Duodenal mucosa (tissue), 2 donors: Measurements from ENCODE around the gene PER1.
"Not testable (repeated sequence)": the region's sequence is repeated elsewhere in the genome, so short reads cannot be mapped to it uniquely, and the experiment has no call there.

Experiments used
- H3K27ac ChIP-seq: one replicate; pipeline ENCODE4 v1.7.0; 2013; ENCODE audit warnings: low read depth, low read length
- H3K27me3 ChIP-seq, 2 donors: one replicate each; pipeline ENCODE4 v1.7.0; 2013; ENCODE audit warnings: low read length in 2 of 2, control low read depth in 1 of 2; ENCODE audit not compliant: insufficient read depth in 2 of 2, control insufficient read depth in 1 of 2
- H3K36me3 ChIP-seq, 2 donors: one replicate each; pipeline ENCODE4 v1.7.0; 2013; ENCODE audit warnings: low read length in 2 of 2, control low read depth in 1 of 2; ENCODE audit not compliant: insufficient read depth in 2 of 2, control insufficient read depth in 1 of 2
- H3K4me1 ChIP-seq, 2 donors: one replicate each; pipeline ENCODE4 v1.7.0; 2013; ENCODE audit warnings: low read length in 2 of 2, control low read depth in 1 of 2; ENCODE audit not compliant: insufficient read depth in 2 of 2, control insufficient read depth in 1 of 2
- H3K4me3 ChIP-seq, 2 donors: one replicate each; pipeline ENCODE4 v1.7.0; 2013; ENCODE audit warnings: low read length in 2 of 2, low read depth in 1 of 2
- H3K9ac ChIP-seq, 2 donors: one replicate each; pipeline ENCODE4 v1.7.0; 2013; ENCODE audit warnings: low read length in 2 of 2, low read depth in 1 of 2
- H3K9me3 ChIP-seq, 2 donors: one replicate each; pipeline ENCODE4 v1.7.0; 2013; ENCODE audit warnings: low read length in 2 of 2, control low read depth in 1 of 2; ENCODE audit not compliant: control insufficient read depth in 1 of 2

Gene PER1

DNA sequence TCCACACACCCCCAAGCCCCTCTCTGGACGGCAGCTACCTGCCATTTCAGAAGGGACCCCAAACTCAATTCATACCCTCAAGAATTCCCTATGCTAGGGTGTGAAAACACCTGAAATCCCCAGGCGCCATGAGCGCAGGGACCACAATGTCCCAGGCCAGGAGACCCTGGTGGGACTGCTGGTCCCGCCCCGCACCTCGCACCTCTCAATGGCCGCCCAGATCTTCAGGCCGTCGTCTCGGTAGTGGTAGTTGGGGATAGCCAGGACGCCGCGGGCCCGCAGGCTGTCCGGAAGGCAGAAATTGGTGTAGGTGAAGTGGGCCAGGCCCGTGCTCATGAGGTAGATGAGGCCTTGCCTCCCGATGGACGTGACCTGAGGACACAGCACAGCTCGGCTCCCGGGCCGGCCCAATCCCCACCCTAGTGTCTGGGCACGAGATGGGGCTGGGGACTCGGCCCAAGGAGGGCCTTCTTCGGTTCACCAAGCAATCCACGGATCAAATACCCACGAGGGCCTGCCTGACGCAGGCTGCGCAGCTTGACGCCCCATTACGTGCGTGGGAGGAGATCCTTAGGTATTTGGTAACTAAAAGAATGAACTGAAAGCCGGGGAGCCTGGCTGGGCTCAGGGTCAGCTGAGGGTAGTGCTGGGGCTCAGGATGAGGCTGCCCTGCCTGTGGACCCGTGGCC lies 43.1 kb downstream of the PER1 start:
- H3K9ac ChIP-seq, result no peak overlapping the region
- no peaks in the 10 kb centered on the region for H3K36me3 ChIP-seq
- no peak overlapping the region for H3K4me3 ChIP-seq
- H3K4me1 ChIP-seq, result peaks cover 5 to 10% of the 10 kb centered on the region in 2 donors
- peaks cover 36 to 39% of the 10 kb centered on the region in 2 donors for H3K27me3 ChIP-seq
- no peaks in the 10 kb centered on the region for H3K9me3 ChIP-seq
- no peak overlapping the region for H3K27ac ChIP-seq

- not testable (repeated sequence) for H3K4me3 ChIP-seq, H3K36me3 ChIP-seq, H3K27ac ChIP-seq, H3K9me3 ChIP-seq, H3K9ac ChIP-seq
- Histone ChIP-seq H3K4me1 (peaks cover 5 to 10% of the 10 kb centered on the region in 2 donors), H3K27me3 (peaks cover 20 to 25% of the 10 kb centered on the region in 2 donors)
Observed at GRCh38 chr17:8106980-8107379, 45.2 kb downstream of the PER1 start.

- Histone ChIP-seq H3K9ac (no peak overlapping the region), H3K4me1 (peaks cover 5 to 10% of the 10 kb centered on the region in 2 donors), H3K4me3 (no peak overlapping the region), H3K27ac (no peak overlapping the region), H3K36me3 (no peaks in the 10 kb centered on the region), H3K27me3 (peaks cover 15 to 19% of the 10 kb centered on the region in 2 donors), H3K9me3 (no peaks in the 10 kb centered on the region)
Observed at GRCh38 chr17:8105957-8106398, 46.2 kb downstream of the PER1 start.

- H3K4me3 ChIP-seq, result no peak overlapping the region
- no peak overlapping the region for H3K9ac ChIP-seq
- no peaks in the 10 kb centered on the region for H3K9me3 ChIP-seq
- H3K4me1 ChIP-seq, result peaks cover 3% of the 10 kb centered on the region in 2 donors
- H3K36me3 ChIP-seq, result no peaks in the 10 kb centered on the region
- peaks cover 8 to 12% of the 10 kb centered on the region in 2 donors for H3K27me3 ChIP-seq
- no peak overlapping the region for H3K27ac ChIP-seq
Observed at GRCh38 chr17:8104911-8105310, 47.3 kb downstream of the PER1 start.

DNA sequence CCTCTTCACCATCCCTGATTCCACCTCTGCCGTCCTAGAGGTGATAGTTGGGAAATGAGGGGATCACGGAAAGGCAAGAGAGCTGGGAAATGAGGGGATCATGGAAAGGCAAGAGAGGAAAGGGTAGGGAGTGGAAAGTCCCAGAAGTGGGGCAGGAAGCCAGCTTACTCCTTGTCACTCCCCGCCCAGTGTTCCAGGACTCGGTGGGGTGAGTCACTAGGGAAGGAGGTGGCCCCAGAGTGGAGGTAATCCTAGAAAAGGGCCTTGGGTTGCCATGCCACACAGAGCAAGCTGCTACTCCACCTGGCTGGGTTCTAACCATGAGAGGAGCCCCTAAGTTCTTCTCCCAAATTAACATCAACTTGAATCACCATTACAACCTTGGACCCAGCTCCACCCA lies 48.7 kb downstream of the PER1 start:
- Histone ChIP-seq H3K36me3 (no peaks in the 10 kb centered on the region), H3K27ac (no peak overlapping the region), H3K4me1 (no peaks in the 10 kb centered on the region), H3K4me3 (no peak overlapping the region), H3K9me3 (no peaks in the 10 kb centered on the region), H3K9ac (no peak overlapping the region), H3K27me3 (peaks cover 0 to 3% of the 10 kb centered on the region in 2 donors)

GRCh38 chr17:8101721-8102120 lies 50.5 kb downstream of the PER1 start:
- Histone ChIP-seq H3K4me3 (no peak overlapping the region), H3K4me1 (no peaks in the 10 kb centered on the region), H3K9me3 (no peaks in the 10 kb centered on the region), H3K27ac (no peak overlapping the region), H3K36me3 (no peaks in the 10 kb centered on the region), H3K9ac (no peak overlapping the region), H3K27me3 (no peaks in the 10 kb centered on the region)

GRCh38 chr17:8100763-8101162 lies 51.4 kb downstream of the PER1 start:
- no peaks in the 10 kb centered on the region for H3K4me1 ChIP-seq
- no peaks in the 10 kb centered on the region for H3K27me3 ChIP-seq
- H3K9me3 ChIP-seq, result no peaks in the 10 kb centered on the region
- no peaks in the 10 kb centered on the region for H3K36me3 ChIP-seq
- no peak overlapping the region for H3K27ac ChIP-seq
- no peak overlapping the region for H3K4me3 ChIP-seq
- no peak overlapping the region for H3K9ac ChIP-seq

DNA sequence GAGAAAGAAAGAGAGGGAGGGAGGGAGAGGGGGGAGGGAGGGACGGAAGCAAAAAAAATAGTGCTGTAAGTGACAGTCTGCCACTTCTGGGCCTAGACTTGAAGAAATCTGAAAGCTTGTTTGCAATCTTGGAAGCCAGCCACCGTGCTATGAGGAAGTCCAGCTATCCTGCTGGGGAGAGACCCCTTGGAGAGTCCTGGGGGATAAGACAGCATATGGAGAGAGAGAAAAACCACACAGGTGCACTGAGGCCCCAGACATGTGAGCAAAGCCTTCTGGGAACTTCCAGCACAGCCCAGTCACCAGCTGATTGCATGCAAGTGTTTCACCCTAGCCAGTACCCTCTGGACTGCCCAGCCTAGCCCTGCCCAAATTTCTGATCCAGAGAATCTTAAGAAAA lies 52.1 kb downstream of the PER1 start:
- Histone ChIP-seq H3K27me3 (peaks cover 0 to 6% of the 10 kb centered on the region in 2 donors), H3K4me1 (no peaks in the 10 kb centered on the region), H3K9ac (no peak overlapping the region)

DNA sequence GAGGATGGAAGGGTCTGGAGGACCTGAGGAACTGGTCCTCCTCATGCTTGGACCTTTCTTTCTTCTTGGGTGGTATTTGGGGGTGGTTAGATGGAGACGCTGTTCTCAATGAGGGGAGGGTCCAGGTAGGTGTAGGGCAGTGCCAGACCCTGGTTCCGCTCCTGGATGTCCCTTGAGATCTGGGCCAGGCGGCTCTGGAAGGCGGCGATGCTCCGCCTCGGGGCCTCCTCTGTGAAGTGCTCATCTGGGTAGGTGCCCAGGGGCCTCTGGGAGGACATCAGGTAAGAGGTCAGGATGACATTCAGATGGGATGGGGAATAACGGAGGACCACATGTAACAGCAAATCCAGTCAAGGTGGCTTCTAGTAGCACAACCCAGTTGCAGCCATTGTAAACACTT lies 55.7 kb downstream of the PER1 start:
- H3K9ac ChIP-seq, result no peak overlapping the region
- no peaks in the 10 kb centered on the region for H3K36me3 ChIP-seq
- no peaks in the 10 kb centered on the region for H3K4me1 ChIP-seq

More for the DNA sequence above, 52.1 kb downstream of the PER1 start:
- no peaks in the 10 kb centered on the region for H3K9me3 ChIP-seq
- no peak overlapping the region for H3K27ac ChIP-seq
- no peaks in the 10 kb centered on the region for H3K36me3 ChIP-seq
- no peak overlapping the region for H3K4me3 ChIP-seq

GRCh38 chr17:8095361-8095760 lies 56.8 kb downstream of the PER1 start:
- Histone ChIP-seq H3K27ac (no peak overlapping the region), H3K27me3 (peaks cover 11 to 18% of the 10 kb centered on the region in 2 donors), H3K4me3 (no peak overlapping the region), H3K36me3 (no peaks in the 10 kb centered on the region), H3K4me1 (no peaks in the 10 kb centered on the region), H3K9ac (no peak overlapping the region), H3K9me3 (no peaks in the 10 kb centered on the region)

More for the DNA sequence above, 55.7 kb downstream of the PER1 start:
- Histone ChIP-seq H3K4me3 (no peak overlapping the region), H3K27ac (no peak overlapping the region), H3K9me3 (no peaks in the 10 kb centered on the region), H3K27me3 (peaks cover 8 to 14% of the 10 kb centered on the region in 2 donors)
